H1 (cell line): Measurements from ENCODE around the gene CHST8. TPM values are rescaled to one million over a fixed set of nuclear protein-coding genes. Genes with fewer than 3 reads are reported as not detected.

Source experiments
- CTCF ChIA-PET: fragments of 300-600 bp; sonication (Branson Sonifier 250); formaldehyde crosslinking; loops from one replicate; lab custom pipeline; 2021; ENCODE audit not compliant: partially characterized antibody; lab: Charles Lee
- POLR2A ChIA-PET: fragments of 300-600 bp; sonication (Branson Sonifier 250); formaldehyde crosslinking; loops from one replicate; lab custom pipeline; 2021; ENCODE audit warnings: inconsistent platforms; ENCODE audit not compliant: partially characterized antibody; lab: Charles Lee
- DNase-seq, 2 experiments: peaks; one replicate each; pipeline versions ENCODE4 v3.0.0 to v3.0.0-alpha.2; 2010 to 2022; ENCODE audit warnings: low spot score in 2 of 2, low read depth in 1 of 2, mixed read lengths in 1 of 2
- FAIRE-seq: peaks from 2 replicates; lab custom pipeline; 2011; peaks lifted over from hg19 to GRCh38; lab: Jason Lieb, UNC
- H2AFZ ChIP-seq: 2 replicates; pipeline ENCODE4 v1.8.1; 2012; ENCODE audit warnings: low read length, inconsistent platforms
- H2AK5ac ChIP-seq: 2 replicates; pipeline ENCODE4 v1.6.1; 2013; ENCODE audit warnings: low read depth, low read length
- H2BK120ac ChIP-seq: replicated peaks from 2 replicates; pipeline ENCODE3; 2013; ENCODE audit warnings: low read depth, low read length, inconsistent platforms
- H2BK12ac ChIP-seq: 2 replicates; pipeline ENCODE4 v1.6.1; 2013; ENCODE audit warnings: low read depth, low read length
- H2BK15ac ChIP-seq: 2 replicates; pipeline ENCODE4 v1.6.1; 2013; ENCODE audit warnings: low read length
- H2BK20ac ChIP-seq: 2 replicates; pipeline ENCODE4 v1.6.1; 2013; ENCODE audit warnings: low read length
- H2BK5ac ChIP-seq: 2 replicates; pipeline ENCODE4 v1.6.1; 2013; ENCODE audit warnings: low read depth, low read length
- H3K14ac ChIP-seq: 2 replicates; pipeline ENCODE4 v1.6.1; 2013; ENCODE audit warnings: inconsistent platforms; ENCODE audit not compliant: insufficient read length
- H3K18ac ChIP-seq: 2 replicates; pipeline ENCODE4 v1.6.1; 2013; ENCODE audit warnings: low read length; ENCODE audit errors: extremely low read depth
- H3K23ac ChIP-seq: 2 replicates; pipeline ENCODE4 v1.6.1; 2013; ENCODE audit warnings: inconsistent platforms; ENCODE audit not compliant: insufficient read length
- H3K23me2 ChIP-seq: 2 replicates; pipeline ENCODE4 v1.6.1; 2013; ENCODE audit warnings: low read depth, low read length
- H3K27ac ChIP-seq: 2 replicates; pipeline ENCODE4 v1.6.1; 2011; ENCODE audit warnings: low read depth, low read length, inconsistent platforms
- H3K27me3 ChIP-seq, 4 experiments: replicated peaks in 1 of 4; 1 replicate in 1 of 4; 2 replicates in 3 of 4; pipeline versions ENCODE4 v1.6.1 to v1.8.1; 2011 to 2013; ENCODE audit warnings: low read length in 3 of 4, mild to moderate bottlenecking in 3 of 4, inconsistent platforms in 2 of 4, mixed read lengths in 2 of 4, moderate library complexity in 1 of 4; ENCODE audit not compliant: control insufficient read depth in 3 of 4, insufficient read depth in 3 of 4; ENCODE audit errors: extremely low read depth in 1 of 4
- H3K36me3 ChIP-seq, 4 experiments: 2 replicates each; pipeline versions ENCODE4 v1.6.1 to v1.8.1; 2011 to 2013; ENCODE audit warnings: mild to moderate bottlenecking in 4 of 4, low read length in 3 of 4, moderate library complexity in 2 of 4, control low read depth in 1 of 4, inconsistent platforms in 1 of 4; ENCODE audit not compliant: insufficient read depth in 4 of 4, control insufficient read depth in 2 of 4
- H3K4ac ChIP-seq: replicated peaks from 2 replicates; pipeline ENCODE3; 2013; ENCODE audit warnings: low read length, low read depth, mixed read lengths, inconsistent platforms; ENCODE audit not compliant: insufficient read length
- H3K4me1 ChIP-seq, 4 experiments: replicated peaks in 1 of 4; 1 replicate in 1 of 4; 2 replicates in 3 of 4; pipeline versions ENCODE4 v1.6.1 to v1.8.1; 2011 to 2013; ENCODE audit warnings: low read length in 3 of 4, inconsistent platforms in 2 of 4, mixed read lengths in 1 of 4; ENCODE audit not compliant: insufficient read depth in 4 of 4, control insufficient read depth in 3 of 4
- H3K4me2 ChIP-seq, 2 experiments: 2 replicates each; pipeline versions ENCODE4 v1.6.1 to v1.8.1; 2011 to 2013; ENCODE audit warnings: low read depth in 2 of 2, low read length in 2 of 2, control low read depth in 1 of 2, inconsistent platforms in 1 of 2, mild to moderate bottlenecking in 1 of 2; ENCODE audit not compliant: insufficient read depth in 1 of 2
- H3K4me3 ChIP-seq, 4 experiments: fragments of 200-600, 300-600 bp in 1 of 4; sonication (generic), shearing (Covaris generic), sonication (Bioruptor Twin) in 1 of 4; 2 replicates each; pipeline versions ENCODE4 v1.5.1 to v1.8.1; 2011 to 2016; ENCODE audit warnings: low read length in 4 of 4, low read depth in 3 of 4, control low read depth in 2 of 4, inconsistent platforms in 2 of 4, mild to moderate bottlenecking in 2 of 4, mixed read lengths in 1 of 4, moderate library complexity in 1 of 4; ENCODE audit not compliant: insufficient read depth in 2 of 4; ENCODE audit errors: extremely low read depth in 1 of 4
- H3K56ac ChIP-seq: replicated peaks from 2 replicates; pipeline ENCODE3; 2013; ENCODE audit warnings: low read depth, mild to moderate bottlenecking, mixed read lengths, low read length, inconsistent platforms; ENCODE audit not compliant: insufficient read length
- H3K79me1 ChIP-seq: 2 replicates; pipeline ENCODE4 v1.6.1; 2013; ENCODE audit warnings: low read depth, low read length, control low read depth
- H3K79me2 ChIP-seq, 2 experiments: 2 replicates each; pipeline versions ENCODE4 v1.6.1 to v1.8.1; 2012 to 2013; ENCODE audit warnings: low read length in 2 of 2, mild to moderate bottlenecking in 2 of 2, inconsistent platforms in 1 of 2; ENCODE audit not compliant: insufficient read depth in 2 of 2, control insufficient read depth in 1 of 2
- H3K9ac ChIP-seq, 4 experiments: replicated peaks in 1 of 4; 1 replicate in 1 of 4; 2 replicates in 3 of 4; pipeline versions ENCODE4 v1.6.1 to v1.8.1; 2011 to 2013; ENCODE audit warnings: low read depth in 3 of 4, low read length in 3 of 4, control low read depth in 2 of 4, mild to moderate bottlenecking in 2 of 4, moderate library complexity in 2 of 4, inconsistent platforms in 1 of 4; ENCODE audit errors: extremely low read depth in 1 of 4
- H3K9me3 ChIP-seq, 2 experiments: 2 replicates each; pipeline versions ENCODE4 v1.6.1 to v1.8.1; 2012 to 2013; ENCODE audit warnings: mild to moderate bottlenecking in 2 of 2, moderate library complexity in 2 of 2, control low read depth in 1 of 2, inconsistent platforms in 1 of 2, low read depth in 1 of 2, low read length in 1 of 2, mixed read lengths in 1 of 2; ENCODE audit not compliant: insufficient read depth in 2 of 2
- H4K20me1 ChIP-seq, 2 experiments: replicated peaks in 1 of 2; 2 replicates each; pipeline versions ENCODE3 to v1.8.1; 2011 to 2013; ENCODE audit warnings: inconsistent platforms in 2 of 2, low read length in 2 of 2, mild to moderate bottlenecking in 1 of 2; ENCODE audit not compliant: insufficient read depth in 2 of 2, control insufficient read depth in 1 of 2
- H4K5ac ChIP-seq: 2 replicates; pipeline ENCODE4 v1.6.1; 2013; ENCODE audit warnings: low read length, low read depth, mixed read lengths, inconsistent platforms; ENCODE audit not compliant: insufficient read length
- H4K8ac ChIP-seq: 2 replicates; pipeline ENCODE4 v1.8.0; 2013; ENCODE audit warnings: mild to moderate bottlenecking, moderate library complexity, low read length, inconsistent platforms; ENCODE audit not compliant: insufficient read depth; ENCODE audit errors: extremely low read depth
- H4K91ac ChIP-seq: replicated peaks from 2 replicates; pipeline ENCODE3; 2013; ENCODE audit warnings: low read length, mixed read lengths, inconsistent platforms; ENCODE audit not compliant: insufficient read length
- NANOG ChIP-seq: IDR thresholded peaks from 2 replicates; pipeline ENCODE4 v1.6.1; 2011; ENCODE audit warnings: low read length, low read depth, mild to moderate bottlenecking, inconsistent platforms; ENCODE audit not compliant: insufficient read depth, poor library complexity, severe bottlenecking
- SP4 ChIP-seq: IDR thresholded peaks from 2 replicates; pipeline ENCODE4 v1.6.1; 2012; ENCODE audit warnings: low read length, inconsistent platforms
- WGBS, 2 experiments: shearing (Covaris generic) in 1 of 2; methylation state at CpG; one replicate each; pipeline versions ENCODE4 v1.1.6 to v1.1.7; 2013 to 2015; ENCODE audit warnings: low lambda C conversion rate in 2 of 2, mixed read lengths in 2 of 2, inconsistent platforms in 1 of 2, low coverage in 1 of 2, missing lambda C conversion rate in 1 of 2; ENCODE audit not compliant: insufficient replicate concordance in 2 of 2, insufficient coverage in 1 of 2, insufficient read length in 1 of 2; ENCODE audit errors: extremely low coverage in 1 of 2, missing lambda C conversion rate in 1 of 2; 5-methylcytosine and 5-hydroxymethylcytosine counted together
- polyA plus RNA-seq, 7 experiments: library from polyadenylated mRNA; depleted of rRNA in 3 of 7; stranded (reverse) in 5 of 7; unstranded in 2 of 7; fragments of >200 nt in 5 of 7; fragments of 200-250 nt in 2 of 7; gene quantifications; 1 replicate in 5 of 7; 2 replicates in 1 of 7; 4 replicates in 1 of 7; pipeline versions ENCODE4 v1.2.1 to v1.2.3, GENCODE V29; 2011 to 2013; ENCODE audit warnings: missing spikeins in 2 of 7, mixed read lengths in 2 of 7
- total RNA-seq: library from RNA; stranded (reverse); fragmentation: NEBNext Ultra II Directional; extraction: Animal tissue kit (Norgen Biotek cat#: 25700); gene quantifications from 2 replicates; pipeline ENCODE4 v1.2.1, GENCODE V29; 2021

Gene CHST8
- total and polyA plus RNA-seq, 2 of the 8 experiments (the other 6 are each of a cell fraction or from before 2014, with no cell fraction given): 10.8 to 28.2 TPM

GRCh38 chr19:33720155-33720493 lies 98.4 kb downstream of the CHST8 start:
- no peak overlapping the region for H2BK12ac ChIP-seq
- peaks cover 0 to 20% of the 10 kb centered on the region in 2 experiments for H4K20me1 ChIP-seq
- ChIA-PET CTCF (interaction anchor here (0.6 to 2.1 kb wide), 9 partner anchors 11 to 617 kb away, joined by 3 to 8 read pairs (median 4); no protein-coding TSS in a partner anchor), POLR2A (interaction anchor here (0.6 to 1.2 kb wide), 2 partner anchors 12 to 347 kb away, joined by 3 read pairs; no protein-coding TSS in a partner anchor)
- H2BK5ac ChIP-seq: peak overlapping the region; percentile 87; the same call in 1 of the 2 replicates
- no peaks in the 10 kb centered on the region for H3K36me3 ChIP-seq
- H3K9me3 ChIP-seq: no peaks in the 10 kb centered on the region
- H4K5ac ChIP-seq: no peak overlapping the region
- no peaks in the 10 kb centered on the region for H3K27me3 ChIP-seq
- peak overlapping the region; percentile 84 for H4K91ac ChIP-seq
- H2BK20ac ChIP-seq: peak overlapping the region; percentile 77
- H2AFZ ChIP-seq: no peak overlapping the region
- FAIRE-seq (no peak), DNase-seq (no peak)
- no peak overlapping the region for H3K4me2 ChIP-seq
- no peak overlapping the region for H2BK120ac ChIP-seq
- 83% methylated on average over 3 of the region's 3 CpGs; no CpG with 5 or more reads in 1 of the 2 experiments for WGBS, 2 experiments
- H3K27ac ChIP-seq: no peak overlapping the region
- H3K14ac ChIP-seq: no peak overlapping the region
- H3K79me2 ChIP-seq: no peaks in the 10 kb centered on the region
- no peak overlapping the region for H4K8ac ChIP-seq
- no peak overlapping the region for H3K4me3 ChIP-seq
- peak overlapping the region; percentile 66 for H3K4ac ChIP-seq
- TF ChIP-seq NANOG (no peak), SP4 (no peak)
- H2AK5ac ChIP-seq: peak overlapping the region; percentile 70; the same call in 1 of the 2 replicates
- no peak overlapping the region for H3K23ac ChIP-seq
- H3K23me2 ChIP-seq: peaks cover 13% of the 10 kb centered on the region; the same call in 1 of the 2 replicates
- H3K4me1 ChIP-seq: peaks cover 0 to 3% (median 1%) of the 10 kb centered on the region in 4 experiments; a peak in 1 of 7 replicates
- H3K18ac ChIP-seq: no peak overlapping the region
- no peak overlapping the region for H3K56ac ChIP-seq
- H3K79me1 ChIP-seq: peaks cover 7% of the 10 kb centered on the region
- H3K9ac ChIP-seq: no peak overlapping the region; a peak in 1 of 7 replicates
- 0 out of 2 replicates have a peak overlapping the region, but pooled peaks have one; percentile 40 for H2BK15ac ChIP-seq
